Measurements from ENCODE around the gene CDH7. TPM values are rescaled to one million over a fixed set of nuclear protein-coding genes. Genes with fewer than 3 reads are reported as not detected.

Gene CDH7
- total RNA-seq, 2 donors from 2014 or later: 0.05 to 0.15 TPM

- no peak for DNase-seq
- no peak for TF ChIP-seq CTCF (IDR thresholded peaks at IDR 0.05)
- Histone ChIP-seq H3K36me3 (no peaks in the 10 kb centered on the region), H3K4me3 (no peak overlapping the region), H3K27me3 (no peaks in the 10 kb centered on the region), H3K4me1 (no peaks in the 10 kb centered on the region), H3K27ac (no peak overlapping the region), H3K9ac (ENCODE audit: low read depth in 2 of 2, low read length in 2 of 2) (no peak overlapping the region), H3K9me3 (no peaks in the 10 kb centered on the region)
- intact Hi-C loops (cut with DNase I): no loop called here
Measured at GRCh38 chr18:65817178-65817577, 66.4 kb downstream of the CDH7 start.

- TF ChIP-seq CTCF (IDR thresholded peaks at IDR 0.05): no peak
- no peak overlapping the region for H3K9ac ChIP-seq (ENCODE audit: low read depth in 2 of 2, low read length in 2 of 2)
- H3K36me3 ChIP-seq: no peaks in the 10 kb centered on the region
- H3K9me3 ChIP-seq: no peaks in the 10 kb centered on the region
- H3K4me1 ChIP-seq: no peaks in the 10 kb centered on the region
- intact Hi-C loops (cut with DNase I): no loop called here
- no peaks in the 10 kb centered on the region for H3K27me3 ChIP-seq
- DNase-seq: no peak
- no peak overlapping the region for H3K4me3 ChIP-seq
- H3K27ac ChIP-seq: no peak overlapping the region
Measured at GRCh38 chr18:65821911-65822310, 71.1 kb downstream of the CDH7 start.

GRCh38 chr18:65822826-65823225, 72.0 kb downstream of the CDH7 start:
- Histone ChIP-seq H3K9ac (ENCODE audit: low read depth in 2 of 2, low read length in 2 of 2) (no peak overlapping the region), H3K27ac (no peak overlapping the region), H3K36me3 (no peaks in the 10 kb centered on the region), H3K4me1 (no peaks in the 10 kb centered on the region), H3K4me3 (no peak overlapping the region), H3K9me3 (no peaks in the 10 kb centered on the region), H3K27me3 (no peaks in the 10 kb centered on the region)
- intact Hi-C loops (cut with DNase I): no loop called here
- no peak for DNase-seq
- TF ChIP-seq CTCF (IDR thresholded peaks at IDR 0.05): no peak

- Histone ChIP-seq H3K4me3 (no peak overlapping the region), H3K36me3 (no peaks in the 10 kb centered on the region), H3K9me3 (no peaks in the 10 kb centered on the region), H3K9ac (ENCODE audit: low read depth in 2 of 2, low read length in 2 of 2) (no peak overlapping the region), H3K27me3 (no peaks in the 10 kb centered on the region), H3K4me1 (no peaks in the 10 kb centered on the region), H3K27ac (no peak overlapping the region)
- intact Hi-C loops (cut with DNase I): no loop called here
- TF ChIP-seq CTCF (IDR thresholded peaks at IDR 0.05): no peak
- no peak for DNase-seq
Measured at GRCh38 chr18:65827444-65827843, 76.6 kb downstream of the CDH7 start.

GRCh38 chr18:65835881-65836280, 85.1 kb downstream of the CDH7 start:
- no peaks in the 10 kb centered on the region for H3K27me3 ChIP-seq
- H3K4me3 ChIP-seq: no peak overlapping the region
- H3K9me3 ChIP-seq: no peaks in the 10 kb centered on the region
- no peak for DNase-seq
- no peaks in the 10 kb centered on the region for H3K4me1 ChIP-seq
- no peak overlapping the region for H3K9ac ChIP-seq (ENCODE audit: low read depth in 2 of 2, low read length in 2 of 2)
- TF ChIP-seq CTCF (IDR thresholded peaks at IDR 0.05): no peak
- intact Hi-C loops (cut with DNase I): no loop called here
- H3K27ac ChIP-seq: no peak overlapping the region
- no peaks in the 10 kb centered on the region for H3K36me3 ChIP-seq

GRCh38 chr18:65846107-65846506, 95.3 kb downstream of the CDH7 start:
- no peak overlapping the region for H3K9ac ChIP-seq (ENCODE audit: low read depth in 2 of 2, low read length in 2 of 2)
- H3K4me1 ChIP-seq: no peaks in the 10 kb centered on the region
- H3K27ac ChIP-seq: no peak overlapping the region
- DNase-seq: no peak
- intact Hi-C loops (cut with DNase I): no loop called here
- no peaks in the 10 kb centered on the region for H3K36me3 ChIP-seq
- H3K4me3 ChIP-seq: no peak overlapping the region
- H3K9me3 ChIP-seq: no peaks in the 10 kb centered on the region
- no peak for TF ChIP-seq CTCF (IDR thresholded peaks at IDR 0.05)
- H3K27me3 ChIP-seq: no peaks in the 10 kb centered on the region
